Mammary epithelial cell (primary cell): ENCODE measurements around the gene RBCK1.

Experiments used
- CTCF ChIP-seq, 2 donors: IDR thresholded peaks in 1 of 2; conservative IDR thresholded peaks in 1 of 2; 2 replicates each; pipeline ENCODE4 v1.5.1; 2011 to 2012; ENCODE audit warnings: inconsistent platforms in 2 of 2, low read length in 2 of 2, mild to moderate bottlenecking in 2 of 2, control low read depth in 1 of 2, low read depth in 1 of 2; ENCODE audit not compliant: insufficient read depth in 1 of 2; ENCODE audit errors: extremely low read depth in 1 of 2
- EZH2 ChIP-seq: IDR thresholded peaks from 2 replicates; pipeline ENCODE4 v1.6.1; 2012; ENCODE audit warnings: low read length, inconsistent platforms, borderline replicate concordance

DNA sequence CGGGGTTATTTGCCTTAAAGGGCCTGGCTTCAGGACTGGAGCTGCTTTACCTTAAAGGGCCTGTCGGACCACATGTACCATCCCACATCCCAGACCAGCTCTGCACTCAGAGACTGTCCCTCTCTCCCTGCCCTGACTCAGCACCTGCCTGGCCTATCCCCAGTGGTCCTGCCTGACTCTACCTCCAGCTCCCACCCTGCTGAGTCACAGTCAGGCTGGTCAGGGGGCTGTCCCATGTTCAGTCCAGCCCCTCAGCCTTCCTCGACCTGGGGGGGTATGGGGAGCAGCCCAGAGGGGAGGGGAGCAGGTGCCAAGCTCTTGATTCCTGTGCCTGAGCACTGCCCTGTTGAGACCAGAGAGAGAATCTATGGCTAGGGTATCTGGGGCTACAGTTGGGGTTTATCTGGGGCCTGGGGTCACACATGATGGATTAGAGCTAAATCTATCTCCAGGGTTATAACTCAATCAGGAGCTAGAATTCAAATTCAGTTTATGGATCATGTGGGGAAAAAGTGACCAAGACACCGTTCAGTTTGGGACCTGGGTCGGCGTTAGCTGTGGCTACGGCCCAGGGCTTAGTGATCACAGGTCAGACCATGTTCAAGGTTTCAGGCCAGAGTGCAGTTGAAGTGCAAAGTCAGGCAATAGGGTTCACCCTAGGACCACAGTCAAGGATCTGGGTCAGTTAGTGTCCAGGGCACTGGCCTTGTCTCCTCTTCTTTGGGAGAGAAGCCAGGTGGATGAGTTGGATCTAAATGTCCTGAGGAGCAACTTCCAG, 36.9 kb upstream of the RBCK1 start:
- TF ChIP-seq CTCF (conservative IDR thresholded peaks at IDR 0.05 in 1 of 2, IDR thresholded peaks at IDR 0.05 in 1 of 2; ENCODE audit: extremely low read depth in 1 of 2, insufficient read depth in 1 of 2, low read depth in 1 of 2, low read length in 2 of 2) = no peak
- no peak for TF ChIP-seq EZH2
